ENCODE data around the gene HMGXB3. TPM values are rescaled to one million over a fixed set of nuclear protein-coding genes. Genes with fewer than 3 reads are reported as not detected.

The HMGXB3 gene
- total RNA-seq, 1 experiment from 2014 or later: 26.9 TPM

DNA sequence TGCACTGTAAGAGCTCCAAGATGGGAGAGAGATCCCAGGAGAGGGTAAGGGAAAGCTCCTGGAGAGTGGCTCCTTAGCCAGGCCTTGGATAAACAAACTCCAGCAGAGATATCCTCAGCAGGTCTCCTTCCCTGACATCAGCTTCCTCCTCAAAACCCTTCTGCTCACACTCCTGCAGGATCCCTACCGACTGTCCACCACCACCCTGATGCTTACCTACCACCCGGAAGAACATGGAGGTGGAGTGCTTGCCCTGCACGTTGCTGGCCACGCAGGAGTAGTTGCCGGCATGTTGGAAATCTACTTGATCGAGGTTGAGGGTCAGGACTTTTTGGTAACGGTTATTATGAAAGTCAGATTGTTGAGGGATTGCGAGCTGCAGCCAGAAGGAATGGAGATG is 76.5 kb downstream of the HMGXB3 start:
- DNase-seq: no peak
- no peaks in the 10 kb centered on the region for H3K79me1 ChIP-seq (ENCODE audit: insufficient read depth, low read depth, low read length, poor library complexity, severe bottlenecking)
- H2AFZ ChIP-seq (ENCODE audit: low read length): no peak overlapping the region

More for the DNA sequence above, 76.5 kb downstream of the HMGXB3 start:
- H3K9me3 ChIP-seq (ENCODE audit: control insufficient read depth, low read depth, low read length): no peaks in the 10 kb centered on the region
- no peak overlapping the region for H4K8ac ChIP-seq (replicated peaks; ENCODE audit: insufficient read length, low read depth, low read length)
- WGBS (ENCODE audit: extremely low coverage, insufficient read length, low lambda C conversion rate): no CpG with 5 or more reads among the region's 8 CpGs
- no peak overlapping the region for H3K27ac ChIP-seq (ENCODE audit: insufficient read length, low read depth, low read length)
- no peak overlapping the region for H2BK15ac ChIP-seq (ENCODE audit: low read depth, low read length)
- no peak overlapping the region for H3K14ac ChIP-seq (ENCODE audit: insufficient read depth, low read length)
- H2BK20ac ChIP-seq (ENCODE audit: low read depth, low read length, poor library complexity, severe bottlenecking): no peak overlapping the region
- H3K4me2 ChIP-seq (ENCODE audit: insufficient read depth, insufficient read length, low read length): no peak overlapping the region
- no peak overlapping the region for H2BK120ac ChIP-seq (ENCODE audit: low read depth, low read length, poor library complexity, severe bottlenecking)
- no peak overlapping the region for H3K18ac ChIP-seq (ENCODE audit: insufficient read length, low read depth, low read length)
- no peak overlapping the region for H4K5ac ChIP-seq (ENCODE audit: insufficient read length, low read depth, low read length)
- no peak overlapping the region for H2BK12ac ChIP-seq (ENCODE audit: insufficient read length, low read depth, low read length)
- H2BK5ac ChIP-seq (ENCODE audit: insufficient read length, low read length): no peak overlapping the region
- no peaks in the 10 kb centered on the region for H3K36me3 Mint-ChIP-seq (ENCODE audit: insufficient read depth in 1 of 3, low read depth in 3 of 3)
- H3K4me1 ChIP-seq (ENCODE audit: insufficient read depth, low read length): no peaks in the 10 kb centered on the region
- no peak overlapping the region for H2AK5ac ChIP-seq (ENCODE audit: insufficient read length, low read length)
- no peak overlapping the region for H3K56ac ChIP-seq (ENCODE audit: insufficient read length, low read depth, low read length)
- peaks cover 6 to 9% of the 10 kb centered on the region in 2 experiments for H3K4me1 Mint-ChIP-seq
- H3K23me2 ChIP-seq (ENCODE audit: insufficient read length, low read depth, low read length, poor library complexity, severe bottlenecking): no peaks in the 10 kb centered on the region
- H3K27me3 ChIP-seq (ENCODE audit: insufficient read depth, low read length): no peaks in the 10 kb centered on the region
- H3K9ac ChIP-seq (ENCODE audit: extremely low read depth, insufficient read length, low read length): no peak overlapping the region
- no peak overlapping the region for H3K4me3 Mint-ChIP-seq
- no peaks in the 10 kb centered on the region for H3K79me2 ChIP-seq (ENCODE audit: insufficient read depth, low read length)
- H3K9me3 Mint-ChIP-seq: no peaks in the 10 kb centered on the region
- no peak overlapping the region for H4K91ac ChIP-seq (ENCODE audit: insufficient read length, low read depth, low read length)
- no peak overlapping the region for H3K23ac ChIP-seq (ENCODE audit: insufficient read length, low read depth, low read length)
- H3K27me3 Mint-ChIP-seq (ENCODE audit: low read depth): peaks cover 5% of the 10 kb centered on the region
- no peak overlapping the region for H3K27ac Mint-ChIP-seq
- no peaks in the 10 kb centered on the region for H4K20me1 ChIP-seq (ENCODE audit: control insufficient read depth, insufficient read depth, insufficient read length)
- H3K4ac ChIP-seq (ENCODE audit: low read depth, low read length): no peak overlapping the region
- no peak for TF ChIP-seq CTCF (conservative IDR thresholded peaks at IDR 0.05)
- H3T11ph ChIP-seq (ENCODE audit: low read length): no peak overlapping the region

Data from H9 (cell line).